Measurements from ENCODE around the gene KRTAP5-11. TPM values are rescaled to one million over a fixed set of nuclear protein-coding genes. Genes with fewer than 3 reads are reported as not detected.
"Not testable (repeated sequence)": the region's sequence is repeated elsewhere in the genome, so short reads cannot be mapped to it uniquely, and the experiment has no call there.

KRTAP5-11 gene
- total RNA-seq, 1 donor, result not detected

DNA sequence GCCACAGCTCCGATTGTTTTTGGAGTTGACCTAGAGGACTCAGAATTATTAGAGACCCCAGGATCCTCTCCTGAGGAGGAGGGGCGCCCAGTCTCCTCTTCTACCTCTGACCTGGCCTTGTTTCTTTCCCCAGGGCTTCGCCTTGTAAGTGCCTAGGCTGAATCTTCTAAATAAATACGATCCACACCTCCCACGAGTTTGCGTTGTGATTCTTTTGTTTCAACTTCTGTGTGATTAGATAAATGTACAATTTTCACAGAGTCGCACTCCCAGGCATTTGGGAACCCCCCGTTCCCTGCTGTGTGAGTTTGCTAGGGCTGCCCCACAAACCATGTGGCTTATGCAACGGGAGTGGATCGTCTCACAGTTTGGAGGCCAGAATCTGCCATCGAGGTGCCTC, 43.7 kb downstream of the KRTAP5-11 start:
- H3K27me3 ChIP-seq (ENCODE audit: insufficient read depth, low read length), result no peaks in the 10 kb centered on the region
- H3K4me1 ChIP-seq (ENCODE audit: insufficient read depth, low read length), result no peaks in the 10 kb centered on the region
- H3K9me3 ChIP-seq (ENCODE audit: low read depth, low read length), result no peaks in the 10 kb centered on the region
- no peak overlapping the region for H3K4me2 ChIP-seq (ENCODE audit: insufficient read depth, low read length)
- TF ChIP-seq, protein P1, sequence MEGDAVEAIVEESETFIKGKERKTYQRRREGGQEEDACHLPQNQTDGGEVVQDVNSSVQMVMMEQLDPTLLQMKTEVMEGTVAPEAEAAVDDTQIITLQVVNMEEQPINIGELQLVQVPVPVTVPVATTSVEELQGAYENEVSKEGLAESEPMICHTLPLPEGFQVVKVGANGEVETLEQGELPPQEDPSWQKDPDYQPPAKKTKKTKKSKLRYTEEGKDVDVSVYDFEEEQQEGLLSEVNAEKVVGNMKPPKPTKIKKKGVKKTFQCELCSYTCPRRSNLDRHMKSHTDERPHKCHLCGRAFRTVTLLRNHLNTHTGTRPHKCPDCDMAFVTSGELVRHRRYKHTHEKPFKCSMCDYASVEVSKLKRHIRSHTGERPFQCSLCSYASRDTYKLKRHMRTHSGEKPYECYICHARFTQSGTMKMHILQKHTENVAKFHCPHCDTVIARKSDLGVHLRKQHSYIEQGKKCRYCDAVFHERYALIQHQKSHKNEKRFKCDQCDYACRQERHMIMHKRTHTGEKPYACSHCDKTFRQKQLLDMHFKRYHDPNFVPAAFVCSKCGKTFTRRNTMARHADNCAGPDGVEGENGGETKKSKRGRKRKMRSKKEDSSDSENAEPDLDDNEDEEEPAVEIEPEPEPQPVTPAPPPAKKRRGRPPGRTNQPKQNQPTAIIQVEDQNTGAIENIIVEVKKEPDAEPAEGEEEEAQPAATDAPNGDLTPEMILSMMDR (IDR thresholded peaks at IDR 0.05; ENCODE audit: extremely low read depth, low read depth, low read length), result no peak
- no peak overlapping the region for H2AFZ ChIP-seq (ENCODE audit: low read length)
- H3K27ac ChIP-seq (ENCODE audit: low read depth, low read length), result no peak overlapping the region
- no peaks in the 10 kb centered on the region for H3K79me2 ChIP-seq (ENCODE audit: insufficient read depth, low read length)
- no peak overlapping the region for H3K4me3 ChIP-seq (ENCODE audit: insufficient read depth, low read length)
- H3K36me3 ChIP-seq (ENCODE audit: insufficient read depth, low read length), result no peaks in the 10 kb centered on the region
- DNase-seq (ENCODE audit: insufficient read length, low spot score, missing footprints), result no peak
- no peaks in the 10 kb centered on the region for H4K20me1 ChIP-seq (ENCODE audit: insufficient read depth, low read length)

DNA sequence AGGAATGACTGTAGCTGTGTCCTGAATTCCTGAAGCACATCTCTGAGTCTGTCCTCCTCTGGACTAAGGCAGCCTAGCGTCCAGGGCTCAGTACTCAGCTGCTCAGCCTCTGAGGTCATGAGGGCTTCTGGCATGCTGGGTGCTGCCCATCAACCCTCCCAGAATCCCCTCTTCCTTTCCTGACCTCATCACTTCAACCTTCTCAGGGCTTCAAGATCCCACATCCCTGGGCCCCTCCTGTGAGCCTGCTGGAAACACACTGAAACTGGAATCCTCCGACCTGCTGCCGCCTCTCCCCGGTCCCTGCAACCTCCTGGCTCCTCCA, 44.0 kb downstream of the KRTAP5-11 start:
- H3K27ac ChIP-seq (ENCODE audit: low read depth, low read length), result no peak overlapping the region
- H3K36me3 ChIP-seq (ENCODE audit: insufficient read depth, low read length), result no peaks in the 10 kb centered on the region
- H3K27me3 ChIP-seq (ENCODE audit: insufficient read depth, low read length), result no peaks in the 10 kb centered on the region
- DNase-seq (ENCODE audit: insufficient read length, low spot score, missing footprints), result no peak
- H2AFZ ChIP-seq (ENCODE audit: low read length), result no peak overlapping the region
- no peak overlapping the region for H3K4me2 ChIP-seq (ENCODE audit: insufficient read depth, low read length)
- no peaks in the 10 kb centered on the region for H3K4me1 ChIP-seq (ENCODE audit: insufficient read depth, low read length)
- no peaks in the 10 kb centered on the region for H3K9me3 ChIP-seq (ENCODE audit: low read depth, low read length)
- H3K79me2 ChIP-seq (ENCODE audit: insufficient read depth, low read length), result no peaks in the 10 kb centered on the region
- no peak overlapping the region for H3K4me3 ChIP-seq (ENCODE audit: insufficient read depth, low read length)
- no peaks in the 10 kb centered on the region for H4K20me1 ChIP-seq (ENCODE audit: insufficient read depth, low read length)
- TF ChIP-seq, protein P1 (IDR thresholded peaks at IDR 0.05; ENCODE audit: extremely low read depth, low read depth, low read length), result no peak

DNA sequence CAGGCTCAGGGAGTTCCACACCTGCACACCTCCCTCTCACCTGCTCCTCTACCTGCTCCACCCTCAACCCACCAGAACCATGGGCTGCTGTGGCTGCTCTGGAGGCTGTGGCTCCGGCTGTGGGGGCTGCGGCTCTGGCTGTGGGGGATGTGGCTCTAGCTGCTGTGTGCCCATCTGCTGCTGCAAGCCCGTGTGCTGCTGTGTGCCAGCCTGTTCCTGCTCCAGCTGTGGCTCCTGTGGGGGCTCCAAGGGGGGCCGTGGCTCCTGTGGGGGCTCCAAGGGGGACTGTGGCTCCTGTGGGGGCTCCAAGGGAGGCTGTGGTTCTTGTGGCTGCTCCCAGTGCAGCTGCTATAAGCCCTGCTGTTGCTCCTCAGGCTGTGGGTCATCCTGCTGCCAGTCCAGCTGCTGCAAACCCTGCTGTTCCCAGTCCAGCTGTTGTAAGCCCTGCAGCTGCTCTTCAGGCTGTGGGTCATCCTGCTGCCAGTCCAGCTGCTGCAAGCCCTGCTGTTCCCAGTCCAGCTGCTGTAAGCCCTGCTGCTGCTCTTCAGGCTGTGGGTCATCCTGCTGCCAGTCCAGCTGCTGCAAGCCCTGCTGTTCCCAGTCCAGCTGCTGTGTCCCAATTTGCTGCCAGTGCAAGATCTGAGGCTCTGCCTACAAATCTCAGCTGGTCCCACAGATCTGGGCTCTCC, 44.6 kb downstream of the KRTAP5-11 start, which contains the start of gene KRTAP5-8:
Gene KRTAP5-8 (plus strand): TSS at position 49 of the 689 bp plus-strand sequence. CDS start 31 bp downstream, at position 80.
- not testable (repeated sequence) for H3K9me3 ChIP-seq (ENCODE audit: low read depth, low read length); H4K20me1 ChIP-seq (ENCODE audit: insufficient read depth, low read length); H3K4me1 ChIP-seq (ENCODE audit: insufficient read depth, low read length); H3K27ac ChIP-seq (ENCODE audit: low read depth, low read length); H3K79me2 ChIP-seq (ENCODE audit: insufficient read depth, low read length); DNase-seq (ENCODE audit: insufficient read length, low spot score, missing footprints); H2AFZ ChIP-seq (ENCODE audit: low read length); H3K4me2 ChIP-seq (ENCODE audit: insufficient read depth, low read length); H3K36me3 ChIP-seq (ENCODE audit: insufficient read depth, low read length); H3K27me3 ChIP-seq (ENCODE audit: insufficient read depth, low read length); H3K4me3 ChIP-seq (ENCODE audit: insufficient read depth, low read length)

DNA sequence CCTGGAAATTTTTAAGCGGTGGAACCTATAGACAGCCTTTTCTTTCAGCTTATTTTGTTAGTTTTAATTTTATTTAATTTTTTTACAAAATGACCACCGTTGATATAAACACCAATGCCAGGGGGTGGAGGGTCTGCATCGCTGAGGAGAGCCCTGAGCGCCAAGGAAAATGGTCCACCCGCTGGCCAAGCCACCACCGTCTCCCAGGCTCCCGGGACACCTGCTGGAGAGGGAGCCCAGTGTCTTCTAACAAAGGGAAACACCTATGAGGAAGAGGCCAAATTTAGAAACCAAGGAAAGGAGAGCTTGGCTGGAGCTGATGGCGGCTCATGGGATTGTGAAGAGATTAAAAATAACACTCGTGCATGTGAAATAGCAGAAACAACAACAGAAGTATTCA, 45.1 kb downstream of the KRTAP5-11 start:
- H2AFZ ChIP-seq (ENCODE audit: low read length), result no peak overlapping the region
- TF ChIP-seq, protein P1 (IDR thresholded peaks at IDR 0.05; ENCODE audit: extremely low read depth, low read depth, low read length), result no peak

More for the DNA sequence above, 45.1 kb downstream of the KRTAP5-11 start:
- Histone ChIP-seq H4K20me1 (ENCODE audit: insufficient read depth, low read length) (no peaks in the 10 kb centered on the region), H3K9me3 (ENCODE audit: low read depth, low read length) (no peaks in the 10 kb centered on the region), H3K4me3 (ENCODE audit: insufficient read depth, low read length) (no peak overlapping the region), H3K27ac (ENCODE audit: low read depth, low read length) (no peak overlapping the region), H3K79me2 (ENCODE audit: insufficient read depth, low read length) (no peaks in the 10 kb centered on the region), H3K36me3 (ENCODE audit: insufficient read depth, low read length) (no peaks in the 10 kb centered on the region), H3K4me1 (ENCODE audit: insufficient read depth, low read length) (no peaks in the 10 kb centered on the region), H3K27me3 (ENCODE audit: insufficient read depth, low read length) (no peaks in the 10 kb centered on the region), H3K4me2 (ENCODE audit: insufficient read depth, low read length) (no peak overlapping the region)
- no peak for DNase-seq (ENCODE audit: insufficient read length, low spot score, missing footprints)
